ENCODE results near the gene TMEM107. TPM values are rescaled to one million over a fixed set of nuclear protein-coding genes. Genes with fewer than 3 reads are reported as not detected.

TMEM107 gene
- 10 to 100 TPM in 3 of 4 donors, under 1 TPM in 1; 0.77 to 42.6 (median 25.1) TPM for total RNA-seq

DNA sequence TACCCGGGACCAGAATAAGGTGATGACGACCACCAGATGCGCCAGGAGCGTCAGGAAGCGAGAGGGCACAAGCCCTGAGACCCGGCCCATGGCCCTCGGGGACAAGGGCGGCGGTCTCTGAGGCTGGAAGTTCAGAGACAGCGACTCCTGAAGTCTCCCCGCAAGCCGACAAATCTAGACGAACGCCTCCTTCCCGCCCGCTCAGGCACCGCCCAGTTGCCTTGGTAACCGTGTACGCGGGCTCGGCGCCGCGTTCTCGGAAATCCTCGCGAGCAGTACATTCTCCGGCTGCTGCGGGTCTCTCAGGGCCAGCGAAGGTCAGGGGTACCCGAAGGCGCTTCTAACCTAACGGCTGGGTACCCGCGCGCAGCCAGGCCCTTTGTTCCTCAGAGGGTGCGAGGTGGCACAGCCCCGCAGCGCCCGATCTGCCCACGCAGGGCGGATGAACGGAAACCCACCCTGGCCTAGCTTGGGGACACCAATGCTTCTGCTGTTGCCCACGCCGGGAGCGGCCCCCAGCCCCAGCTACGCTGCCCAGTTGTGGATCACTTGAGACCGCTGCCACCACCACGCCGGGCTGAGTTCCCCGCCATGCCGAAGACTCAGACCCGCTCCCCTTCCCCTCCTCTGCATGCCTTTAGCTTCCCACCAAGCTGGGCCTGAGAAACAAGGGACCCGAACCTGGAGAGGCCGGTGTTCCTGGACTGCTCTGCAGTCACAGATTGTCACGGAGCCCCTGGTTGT, at the start of gene TMEM107:
TSS of gene TMEM107 (minus strand) at position 184 of the 744 bp plus-strand sequence. CDS start at position 90, 94 bp downstream.
- H3K4me3 ChIP-seq: peak within 1 kb of the TSS; percentile 48 to 72
- no peaks in the 10 kb centered on the region for H3K27me3 ChIP-seq
- H3K27ac ChIP-seq: peak within 1 kb of the TSS; percentile 85 to 96
- no peaks in the 10 kb centered on the region for H3K9me3 ChIP-seq
- H3K36me3 ChIP-seq: no peaks in the 10 kb centered on the region
- intact Hi-C loops (cut with DNase I; ENCODE audit: low total_unique reads): no loop called here
- TF ChIP-seq, protein P1, sequence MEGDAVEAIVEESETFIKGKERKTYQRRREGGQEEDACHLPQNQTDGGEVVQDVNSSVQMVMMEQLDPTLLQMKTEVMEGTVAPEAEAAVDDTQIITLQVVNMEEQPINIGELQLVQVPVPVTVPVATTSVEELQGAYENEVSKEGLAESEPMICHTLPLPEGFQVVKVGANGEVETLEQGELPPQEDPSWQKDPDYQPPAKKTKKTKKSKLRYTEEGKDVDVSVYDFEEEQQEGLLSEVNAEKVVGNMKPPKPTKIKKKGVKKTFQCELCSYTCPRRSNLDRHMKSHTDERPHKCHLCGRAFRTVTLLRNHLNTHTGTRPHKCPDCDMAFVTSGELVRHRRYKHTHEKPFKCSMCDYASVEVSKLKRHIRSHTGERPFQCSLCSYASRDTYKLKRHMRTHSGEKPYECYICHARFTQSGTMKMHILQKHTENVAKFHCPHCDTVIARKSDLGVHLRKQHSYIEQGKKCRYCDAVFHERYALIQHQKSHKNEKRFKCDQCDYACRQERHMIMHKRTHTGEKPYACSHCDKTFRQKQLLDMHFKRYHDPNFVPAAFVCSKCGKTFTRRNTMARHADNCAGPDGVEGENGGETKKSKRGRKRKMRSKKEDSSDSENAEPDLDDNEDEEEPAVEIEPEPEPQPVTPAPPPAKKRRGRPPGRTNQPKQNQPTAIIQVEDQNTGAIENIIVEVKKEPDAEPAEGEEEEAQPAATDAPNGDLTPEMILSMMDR (IDR thresholded peaks at IDR 0.05): peak in 1 of 4 experiments; percentile 6
- TF ChIP-seq POLR2A (IDR thresholded peaks at IDR 0.05): peak; percentile 64
- DNase-seq: peak; percentile 84 to 85
- H3K4me1 ChIP-seq: peaks cover 0 to 11% of the 10 kb centered on the region in 2 donors

DNA sequence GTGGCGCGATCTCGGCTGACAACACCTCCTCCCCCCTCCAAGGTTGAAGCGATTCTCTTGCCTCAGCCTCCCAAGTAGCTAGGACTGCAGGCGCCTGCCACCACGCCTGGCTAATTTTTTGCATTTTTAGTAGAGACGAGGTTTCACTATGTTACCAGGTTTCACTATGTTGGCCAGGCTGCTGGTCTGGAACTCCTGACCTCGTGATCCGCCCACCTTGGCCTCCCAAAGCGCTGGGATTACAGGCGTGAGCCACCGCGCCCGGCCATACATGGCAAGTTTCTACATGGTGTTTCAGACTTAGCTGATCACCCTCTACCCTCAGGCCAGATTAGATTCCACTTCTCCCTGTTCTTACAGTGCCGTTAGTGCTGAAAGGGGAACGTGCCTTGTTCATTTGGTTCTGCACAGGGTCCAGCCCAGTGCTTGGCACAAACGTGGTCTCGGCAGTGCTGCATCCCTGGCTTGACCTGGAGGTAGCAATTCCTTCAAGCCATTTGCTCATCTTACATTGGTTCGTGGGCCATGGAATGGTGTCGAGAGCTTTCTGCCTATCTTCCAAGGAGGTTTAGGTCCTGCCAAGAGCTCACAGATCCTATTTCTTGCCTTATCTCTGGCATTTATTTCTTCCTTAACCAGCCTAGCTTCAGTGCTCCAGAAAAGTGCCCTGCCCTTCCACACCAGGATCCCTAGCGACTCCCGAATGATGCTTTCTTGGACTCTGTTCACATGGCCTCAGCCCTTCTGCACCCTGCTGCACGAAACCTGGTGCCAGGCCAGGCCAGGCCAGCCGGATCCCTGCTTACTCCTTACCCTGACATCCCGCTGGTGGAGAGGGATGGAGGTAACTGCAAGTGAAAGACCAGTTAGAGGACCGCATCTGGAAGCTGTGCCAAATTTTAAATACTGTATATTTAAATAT, 49.0 kb upstream of the TMEM107 start:
- H3K36me3 ChIP-seq: no peaks in the 10 kb centered on the region
- DNase-seq: no peak
- intact Hi-C loops (cut with DNase I; ENCODE audit: low total_unique reads): loop anchor here (5.0 kb wide), 1 partner anchor 38 kb away; no protein-coding TSS in a partner anchor
- TF ChIP-seq, protein P1 (IDR thresholded peaks at IDR 0.05): no peak
- no peak for TF ChIP-seq POLR2A (IDR thresholded peaks at IDR 0.05)
- H3K4me3 ChIP-seq: no peak overlapping the region
- peak overlapping the region in 1 of 2 donors; percentile 82 for H3K27ac ChIP-seq
- H3K27me3 ChIP-seq: no peaks in the 10 kb centered on the region
- peaks cover 0 to 9% of the 10 kb centered on the region in 2 donors for H3K4me1 ChIP-seq
- no peaks in the 10 kb centered on the region for H3K9me3 ChIP-seq

DNA sequence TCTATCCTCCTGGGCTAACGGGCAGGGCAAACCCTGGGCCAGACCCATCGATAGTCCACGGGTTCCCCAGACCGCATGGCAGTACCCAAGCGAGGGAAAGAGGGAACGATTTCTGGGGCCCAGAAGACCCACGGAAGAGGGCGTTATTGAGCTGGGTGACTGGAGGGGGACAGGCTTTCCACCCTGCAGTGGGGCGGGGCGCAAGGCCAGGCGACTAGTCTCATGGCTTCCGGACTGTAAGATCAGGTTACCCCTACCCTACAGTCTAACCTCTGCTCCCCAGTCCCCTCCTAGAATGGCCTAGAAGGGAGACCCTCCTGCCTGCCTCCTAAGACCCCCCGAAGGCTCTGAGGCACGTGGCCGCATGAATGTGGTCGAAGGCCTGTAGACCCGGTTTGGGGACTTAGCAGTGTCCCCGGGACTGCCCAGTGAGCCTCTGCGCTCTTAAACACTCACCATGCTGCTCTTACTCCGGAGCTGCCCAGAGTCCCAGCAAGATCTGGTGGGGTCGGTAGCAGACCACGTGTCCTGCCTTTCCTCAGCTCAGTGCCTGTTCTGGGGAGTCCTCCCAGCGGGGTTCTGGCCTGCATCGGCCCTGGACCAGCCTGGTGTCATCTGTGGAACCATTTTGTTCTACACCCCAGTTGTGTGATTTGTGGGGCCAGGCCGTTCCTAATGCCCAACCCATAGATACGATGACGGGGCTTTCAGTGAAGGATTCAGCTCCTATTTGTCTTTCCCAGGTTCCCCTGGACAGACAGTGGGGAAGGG, 47.4 kb upstream of the TMEM107 start:
- Histone ChIP-seq H3K27ac (peak overlapping the region; percentile 98 to 99), H3K27me3 (no peaks in the 10 kb centered on the region), H3K36me3 (no peaks in the 10 kb centered on the region), H3K4me3 (peak overlapping the region; percentile 63 to 76), H3K4me1 (peaks cover 0 to 9% of the 10 kb centered on the region in 2 donors), H3K9me3 (no peaks in the 10 kb centered on the region)
- intact Hi-C loops (cut with DNase I; ENCODE audit: low total_unique reads): loop anchor here (5.0 kb wide), 1 partner anchor 36 kb away; no protein-coding TSS in a partner anchor
- no peak for TF ChIP-seq POLR2A (IDR thresholded peaks at IDR 0.05)
- TF ChIP-seq, protein P1 (IDR thresholded peaks at IDR 0.05): no peak
- peak; percentile 64 to 66 for DNase-seq

DNA sequence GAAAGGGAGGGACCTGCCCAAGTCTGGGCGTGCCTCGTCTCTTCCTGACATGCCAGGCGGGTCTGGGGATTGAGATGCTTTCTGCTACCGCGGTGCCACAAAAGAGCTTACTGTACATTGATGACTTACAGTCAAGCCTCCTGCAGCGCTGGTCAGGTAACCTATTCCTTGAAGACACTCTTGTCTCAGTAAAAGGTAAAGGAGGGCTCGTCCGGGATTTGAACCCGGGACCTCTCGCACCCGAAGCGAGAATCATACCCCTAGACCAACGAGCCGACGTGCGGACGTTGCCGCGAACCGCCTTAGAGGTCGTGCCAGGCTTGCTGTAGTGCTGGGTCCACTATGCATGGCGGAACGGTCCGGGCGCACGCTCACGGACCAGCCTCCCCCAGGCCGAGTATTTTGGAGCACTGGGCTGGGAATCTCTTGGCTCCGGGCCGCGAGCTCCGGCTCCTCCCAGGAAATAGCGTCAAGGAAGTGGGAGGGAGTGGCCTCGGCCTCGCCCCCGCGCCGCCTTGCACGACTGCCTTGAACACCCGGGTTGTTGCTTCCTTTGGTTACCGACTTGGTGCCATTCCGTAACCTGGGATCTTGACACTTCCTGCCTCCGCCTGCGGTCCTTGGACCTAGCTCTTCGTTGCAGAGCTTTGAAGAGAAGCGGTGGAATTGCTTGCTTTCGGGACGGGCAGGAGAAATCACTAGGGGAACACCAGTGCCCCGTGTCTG, 46.6 kb upstream of the TMEM107 start:
- Histone ChIP-seq H3K9me3 (no peaks in the 10 kb centered on the region), H3K27ac (peak overlapping the region; percentile 98 to 99), H3K4me3 (peak overlapping the region; percentile 63 to 76), H3K36me3 (no peaks in the 10 kb centered on the region), H3K27me3 (no peaks in the 10 kb centered on the region), H3K4me1 (peaks cover 0 to 9% of the 10 kb centered on the region in 2 donors)
- intact Hi-C loops (cut with DNase I; ENCODE audit: low total_unique reads): loop anchor here (5.0 kb wide), 1 partner anchor 35 kb away; no protein-coding TSS in a partner anchor
- peak; percentile 96 to 97 for DNase-seq
- TF ChIP-seq POLR2A (IDR thresholded peaks at IDR 0.05): peak; percentile 82 to 87
- TF ChIP-seq, protein P1 (IDR thresholded peaks at IDR 0.05): no peak
